HepG2 (cell line): ENCODE data around the gene OR7G2. TPM values are rescaled to one million over a fixed set of nuclear protein-coding genes. Genes with fewer than 3 reads are reported as not detected.

Source experiments
- ARNT ChIP-seq: fragments of 450-650 bp; IDR thresholded peaks from 2 replicates; pipeline ENCODE4 v1.6.1; 2017
- CREB1 ChIP-seq, 2 experiments: fragments of 450-650 bp in 1 of 2; IDR thresholded peaks; 2 replicates each; pipeline ENCODE4 v1.6.1; 2016 to 2017; ENCODE audit warnings: control low read depth in 1 of 2, mild to moderate bottlenecking in 1 of 2, missing compliant biosample characterization in 1 of 2, missing genetic modification characterization in 1 of 2
- ETS1 ChIP-seq: sonication (generic); formaldehyde crosslinking; IDR thresholded peaks from 2 replicates; pipeline ENCODE4 v1.4.0; 2020; ENCODE audit warnings: missing genetic modification reagents
- HDAC6 ChIP-seq: fragments of 200-600 bp; sonication (generic); IDR thresholded peaks from 2 replicates; pipeline ENCODE4 v1.7.0; 2017; ENCODE audit warnings: mild to moderate bottlenecking, antibody characterized with exemption, low read length, low read depth
- HOXA5 ChIP-seq: sonication (generic); formaldehyde crosslinking; IDR thresholded peaks from 2 replicates; pipeline ENCODE4 v1.4.0; 2020; ENCODE audit warnings: missing genetic modification reagents
- KDM5A ChIP-seq: fragments of 200-600 bp; sonication (generic); IDR thresholded peaks from 2 replicates; pipeline ENCODE4 v1.7.0; 2018; ENCODE audit warnings: antibody characterized with exemption, mild to moderate bottlenecking, low read length, borderline replicate concordance
- MTERF4 ChIP-seq: sonication (generic); formaldehyde crosslinking; IDR thresholded peaks from 2 replicates; pipeline ENCODE4 v1.8.0; 2023; ENCODE audit warnings: mild to moderate bottlenecking, missing genetic modification reagents
- POLR2AphosphoS5 ChIP-seq: IDR thresholded peaks from 2 replicates; pipeline ENCODE4 v1.6.1; 2012; ENCODE audit warnings: low read depth, low read length
- RXRA ChIP-seq: sonication (generic); formaldehyde crosslinking; IDR thresholded peaks from 2 replicates; pipeline ENCODE4 v1.5.1; 2020; ENCODE audit warnings: missing genetic modification reagents
- SALL2 ChIP-seq: sonication (generic); formaldehyde crosslinking; IDR thresholded peaks from 2 replicates; pipeline ENCODE4 v1.8.1; 2023; ENCODE audit warnings: mild to moderate bottlenecking, missing genetic modification reagents, inconsistent platforms
- SNAI1 ChIP-seq: sonication (generic); formaldehyde crosslinking; IDR thresholded peaks from 2 replicates; pipeline ENCODE4 v1.5.0; 2020; ENCODE audit warnings: mild to moderate bottlenecking, missing genetic modification reagents, borderline replicate concordance
- SSRP1 ChIP-seq: IDR thresholded peaks from 2 replicates; pipeline ENCODE4 v1.6.1; 2016; ENCODE audit warnings: control low read depth
- THRA ChIP-seq: sonication (generic); formaldehyde crosslinking; IDR thresholded peaks from 2 replicates; pipeline ENCODE4 v1.4.0; 2020; ENCODE audit warnings: missing genetic modification reagents, borderline replicate concordance
- ZBTB25 ChIP-seq: IDR thresholded peaks from 2 replicates; pipeline ENCODE4 v1.6.1; 2018; ENCODE audit warnings: missing genetic modification reagents
- ZFP41 ChIP-seq: sonication (generic); formaldehyde crosslinking; IDR thresholded peaks from 2 replicates; pipeline ENCODE4 v1.4.0; 2020; ENCODE audit warnings: mild to moderate bottlenecking, missing genetic modification reagents, borderline replicate concordance
- ZHX2 ChIP-seq, 2 experiments: sonication (generic) in 1 of 2; formaldehyde crosslinking in 1 of 2; IDR thresholded peaks; 2 replicates each; pipeline versions ENCODE4 v1.6.1 to v1.9.0; 2014 to 2022; ENCODE audit warnings: antibody characterized with exemption in 1 of 2, borderline replicate concordance in 1 of 2, inconsistent platforms in 1 of 2, low read depth in 1 of 2, missing genetic modification reagents in 1 of 2
- ZSCAN12 ChIP-seq: sonication (generic); formaldehyde crosslinking; IDR thresholded peaks from 2 replicates; pipeline ENCODE4 v1.9.0; 2021; ENCODE audit warnings: mild to moderate bottlenecking, missing genetic modification reagents
- polyA plus RNA-seq, 8 experiments: library from polyadenylated mRNA; depleted of rRNA in 3 of 8; stranded (reverse) in 7 of 8; unstranded in 1 of 8; fragments of >200 nt; fragmentation: Illumina TruSeq in 4 of 8; extraction: Trizol in 4 of 8; gene quantifications; 2 replicates each; pipeline versions ENCODE4 v1.2.1 to v1.2.3, GENCODE V29; 2011 to 2016; ENCODE audit warnings: low read depth in 4 of 8, missing spikeins in 1 of 8, mixed read lengths in 1 of 8; ENCODE audit not compliant: insufficient read depth in 1 of 8
- total RNA-seq, 5 experiments: library from RNA; depleted of rRNA; stranded (reverse); fragments of >200 nt; fragmentation: Illumina TruSeq; extraction: Trizol; gene quantifications; 2 replicates each; pipeline ENCODE4 v1.2.3, GENCODE V29; 2016; ENCODE audit warnings: low read depth in 1 of 5

Gene OR7G2
- total and polyA plus RNA-seq, 2 of the 13 experiments (the other 11 are each of a cell fraction or from before 2014, with no cell fraction given) = not detected

GRCh38 chr19:9140159-9140874 lies 33.0 kb upstream of the OR7G2 start, which contains the start of gene ZNF317 (continued):
- TF ChIP-seq ZHX2 (IDR thresholded peaks at IDR 0.05; ENCODE audit: low read depth) = peak; percentile 62; the same call in 1 of the 2 replicates
- no peak for TF ChIP-seq ZHX2 (CRISPR knock-in tag; IDR thresholded peaks at IDR 0.05; ENCODE audit: borderline replicate concordance)
- TF ChIP-seq MTERF4 (CRISPR knock-in tag) = peak; percentile 64; the same call in 1 of the 2 replicates
- TF ChIP-seq ETS1 (CRISPR knock-in tag) = no peak
- peak; percentile 86; the same call in 1 of the 2 replicates for TF ChIP-seq SALL2 (CRISPR knock-in tag)
- TF ChIP-seq HOXA5 (CRISPR knock-in tag) = peak; percentile 78; the same call in 1 of the 2 replicates
- TF ChIP-seq ZBTB25 (CRISPR knock-in tag) = peak; percentile 50; the same call in 1 of the 2 replicates
- TF ChIP-seq THRA (CRISPR knock-in tag) = peak; percentile 62
- no peak for TF ChIP-seq ZSCAN12
- TF ChIP-seq RXRA (CRISPR knock-in tag) = peak; percentile 64
- TF ChIP-seq ZFP41 (CRISPR knock-in tag) = 0 out of 2 replicates have a peak, but pooled peaks have one; percentile 69
- peak; percentile 88 for TF ChIP-seq KDM5A
- TF ChIP-seq SNAI1 (CRISPR knock-in tag) = 0 out of 2 replicates have a peak, but pooled peaks have one; percentile 32
- 0 out of 2 replicates have a peak, but pooled peaks have one; percentile 65 for TF ChIP-seq SSRP1 (CRISPR knock-in tag)
- no peak for TF ChIP-seq ARNT
- TF ChIP-seq POLR2AphosphoS5 = peak; percentile 95
- no peak for TF ChIP-seq CREB1 (IDR thresholded peaks at IDR 0.05)
- peak; percentile 91 for TF ChIP-seq CREB1 (CRISPR knock-in tag; IDR thresholded peaks at IDR 0.05)
- TF ChIP-seq HDAC6 = no peak
